Endothelial cell of umbilical vein (primary cell): ENCODE measurements around the gene SLC6A6.

Experiments used
- CTCF ChIP-seq, 2 donors: IDR thresholded peaks; 1 replicate in 1 of 2; 2 replicates in 1 of 2; pipeline ENCODE4 v1.5.1; 2011; ENCODE audit warnings: low read length in 2 of 2, mild to moderate bottlenecking in 2 of 2, moderate library complexity in 2 of 2, control low read depth in 1 of 2, inconsistent platforms in 1 of 2, low read depth in 1 of 2; ENCODE audit not compliant: insufficient read depth in 1 of 2; ENCODE audit errors: extremely low read depth in 1 of 2
- POLR2AphosphoS5 ChIP-seq: IDR thresholded peaks from 2 replicates; pipeline ENCODE4 v1.6.1; 2012; ENCODE audit warnings: low read depth, mild to moderate bottlenecking, control low read depth, low read length, moderate library complexity; ENCODE audit not compliant: insufficient read depth

DNA sequence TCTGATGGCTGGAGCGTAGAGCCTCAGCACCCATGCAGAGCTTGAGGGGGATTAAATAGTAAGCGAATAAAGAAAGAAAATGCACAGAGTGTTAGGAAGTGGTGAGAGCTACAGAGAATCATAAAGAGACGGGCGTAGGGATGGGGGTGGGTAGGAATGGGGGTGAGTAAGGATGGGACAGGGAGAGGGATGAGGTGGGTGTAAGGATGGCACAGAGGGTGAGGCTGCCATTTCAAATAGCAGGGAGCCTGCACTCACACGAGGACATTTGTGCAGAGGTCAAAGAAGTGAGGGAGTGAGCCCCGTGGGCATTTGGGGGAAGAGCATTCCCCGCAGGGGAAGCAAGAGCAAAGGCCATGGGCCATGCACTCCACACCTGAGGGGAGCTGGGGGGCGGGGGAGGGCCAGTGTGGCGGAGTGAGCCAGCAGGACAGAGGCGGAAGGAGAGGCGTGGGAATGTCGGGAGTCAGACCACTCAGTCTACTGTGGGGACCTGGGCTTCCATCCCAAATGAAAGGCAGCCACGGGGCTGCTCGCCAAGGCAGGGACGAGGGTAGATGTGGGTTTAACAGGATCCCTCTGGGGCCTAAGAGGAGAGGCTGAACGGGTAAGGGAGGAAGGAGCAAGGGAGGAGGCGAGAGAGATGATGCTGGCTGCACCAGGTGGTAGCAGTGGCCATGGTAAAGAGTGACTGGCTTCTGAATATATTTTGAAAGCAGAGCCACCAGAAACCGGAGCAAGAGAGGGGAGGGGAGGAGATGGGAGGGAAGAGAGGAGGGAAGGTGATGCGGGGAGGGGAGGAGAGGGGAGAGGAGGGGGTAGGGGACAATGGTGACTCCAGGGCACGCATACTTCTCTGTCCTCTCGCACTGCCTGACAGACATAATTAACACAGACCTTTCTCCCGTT lies 35.2 kb upstream of the SLC6A6 start:
- no peak for TF ChIP-seq CTCF (IDR thresholded peaks at IDR 0.05; ENCODE audit: extremely low read depth in 1 of 2, insufficient read depth in 1 of 2, low read depth in 1 of 2, low read length in 2 of 2)
- no peak for TF ChIP-seq POLR2AphosphoS5
